Measurements from ENCODE around the gene RUBCNL. TPM values are rescaled to one million over a fixed set of nuclear protein-coding genes. Genes with fewer than 3 reads are reported as not detected.

Gene RUBCNL
- total RNA-seq, 1 donor from 2014 or later: 1.1 TPM

GRCh38 chr13:46388846-46389245, 1.8 kb upstream of the RUBCNL start:
- Mint-ChIP-seq H3K27ac (no peak overlapping the region), H3K4me1 (ENCODE audit: unreplicated experiment) (peaks cover 18% of the 10 kb centered on the region), H3K9me3 (no peaks in the 10 kb centered on the region), H3K27me3 (peaks cover 48% of the 10 kb centered on the region), H3K36me3 (no peaks in the 10 kb centered on the region), H3K4me3 (no peak overlapping the region)
- DNase-seq (ENCODE audit: extremely low spot score, unreplicated experiment): no peak
- TF ChIP-seq CTCF (conservative IDR thresholded peaks at IDR 0.05): no peak

GRCh38 chr13:46388308-46388707, 1.3 kb upstream of the RUBCNL start:
- H3K4me1 Mint-ChIP-seq (ENCODE audit: unreplicated experiment): peaks cover 18% of the 10 kb centered on the region
- no peak overlapping the region for H3K4me3 Mint-ChIP-seq
- H3K27ac Mint-ChIP-seq: no peak overlapping the region
- H3K9me3 Mint-ChIP-seq: no peaks in the 10 kb centered on the region
- peaks cover 54% of the 10 kb centered on the region for H3K27me3 Mint-ChIP-seq
- no peaks in the 10 kb centered on the region for H3K36me3 Mint-ChIP-seq
- no peak for TF ChIP-seq CTCF (conservative IDR thresholded peaks at IDR 0.05)
- no peak for DNase-seq (ENCODE audit: extremely low spot score, unreplicated experiment)

GRCh38 chr13:46386392-46387063, 524 bp downstream of the RUBCNL start:
- no peaks in the 10 kb centered on the region for H3K9me3 Mint-ChIP-seq
- H3K27ac Mint-ChIP-seq: no peak overlapping the region
- H3K36me3 Mint-ChIP-seq: no peaks in the 10 kb centered on the region
- peaks cover 18% of the 10 kb centered on the region for H3K4me1 Mint-ChIP-seq (ENCODE audit: unreplicated experiment)
- no peak for DNase-seq (ENCODE audit: extremely low spot score, unreplicated experiment)
- H3K27me3 Mint-ChIP-seq: peaks cover 55% of the 10 kb centered on the region
- no peak for TF ChIP-seq CTCF (conservative IDR thresholded peaks at IDR 0.05)
- peak overlapping the region; percentile 93 for H3K4me3 Mint-ChIP-seq

- H3K9me3 Mint-ChIP-seq: no peaks in the 10 kb centered on the region
- H3K27me3 Mint-ChIP-seq: peaks cover 55% of the 10 kb centered on the region
- no peak for TF ChIP-seq CTCF (conservative IDR thresholded peaks at IDR 0.05)
- H3K36me3 Mint-ChIP-seq: no peaks in the 10 kb centered on the region
- no peak overlapping the region for H3K27ac Mint-ChIP-seq
- peak overlapping the region; percentile 93 for H3K4me3 Mint-ChIP-seq
- peaks cover 18% of the 10 kb centered on the region for H3K4me1 Mint-ChIP-seq (ENCODE audit: unreplicated experiment)
- DNase-seq (ENCODE audit: extremely low spot score, unreplicated experiment): no peak
Observed at GRCh38 chr13:46385946-46386345, 1.1 kb downstream of the RUBCNL start.

GRCh38 chr13:46383383-46383782, 3.7 kb downstream of the RUBCNL start:
- Mint-ChIP-seq H3K4me1 (ENCODE audit: unreplicated experiment) (peaks cover 10% of the 10 kb centered on the region), H3K27ac (no peak overlapping the region), H3K4me3 (no peak overlapping the region), H3K36me3 (no peaks in the 10 kb centered on the region), H3K27me3 (peaks cover 50% of the 10 kb centered on the region), H3K9me3 (no peaks in the 10 kb centered on the region)
- no peak for TF ChIP-seq CTCF (conservative IDR thresholded peaks at IDR 0.05)
- no peak for DNase-seq (ENCODE audit: extremely low spot score, unreplicated experiment)

All from type B pancreatic cell (in vitro differentiated cells).